K562 (cell line): ENCODE data around the gene MYO3B. TPM values are rescaled to one million over a fixed set of nuclear protein-coding genes. Genes with fewer than 3 reads are reported as not detected.

Source experiments
- ARID1B ChIP-seq: fragments of 450-650 bp; IDR thresholded peaks from 2 replicates; pipeline ENCODE4 v1.6.1; 2016; ENCODE audit warnings: antibody characterized with exemption, mild to moderate bottlenecking, inconsistent platforms
- CAMTA2 ChIP-seq: fragments of 250-450 bp; sonication (Bioruptor Pico); conservative IDR thresholded peaks from 2 replicates; pipeline ENCODE4 v1.5.1; 2022
- CC2D1A ChIP-seq: fragments of 450-650 bp; IDR thresholded peaks from 2 replicates; pipeline ENCODE4 v1.6.1; 2017; ENCODE audit warnings: mild to moderate bottlenecking
- DNMT1 ChIP-seq: fragments of 450-650 bp; IDR thresholded peaks from 2 replicates; pipeline ENCODE4 v1.6.1; 2016; ENCODE audit warnings: antibody characterized with exemption, mild to moderate bottlenecking
- GMEB1 ChIP-seq: fragments of 250-450 bp; sonication (Bioruptor Pico); IDR thresholded peaks from 2 replicates; pipeline ENCODE4 v1.4.0; 2020; ENCODE audit warnings: mild to moderate bottlenecking
- MTA1 ChIP-seq: fragments of 450-650 bp; IDR thresholded peaks from 2 replicates; pipeline ENCODE4 v1.6.1; 2017; ENCODE audit warnings: borderline replicate concordance
- MXI1 ChIP-seq: IDR thresholded peaks from 2 replicates; pipeline ENCODE4 v1.6.1; 2011; ENCODE audit warnings: low read depth, mild to moderate bottlenecking, improper control_type of control experiment, low read length
- NR4A1 ChIP-seq, 2 experiments: fragments of 250-450 bp in 1 of 2; fragments of 450-650 bp in 1 of 2; sonication (Bioruptor Pico) in 1 of 2; IDR thresholded peaks; 2 replicates each; pipeline versions ENCODE4 v1.4.0 to v1.6.1; 2016 to 2020; ENCODE audit warnings: mild to moderate bottlenecking in 2 of 2, missing compliant biosample characterization in 1 of 2, missing genetic modification characterization in 1 of 2, moderate library complexity in 1 of 2
- SRSF1 ChIP-seq: fragments of 200-400 bp; formaldehyde crosslinking; IDR thresholded peaks from 2 replicates; pipeline ENCODE4 v1.6.1; 2017; ENCODE audit warnings: mild to moderate bottlenecking, low read depth, low read length, moderate library complexity
- TEAD2 ChIP-seq: fragments of 450-650 bp; IDR thresholded peaks from 2 replicates; pipeline ENCODE4 v1.6.1; 2016; ENCODE audit warnings: missing genetic modification characterization, control low read depth, missing compliant biosample characterization
- THAP7 ChIP-seq: fragments of 250-450 bp; sonication (Bioruptor Pico); IDR thresholded peaks from 2 replicates; pipeline ENCODE4 v1.5.0; 2021
- YBX1 ChIP-seq: fragments of 450-650 bp; IDR thresholded peaks from 2 replicates; pipeline ENCODE4 v1.7.1; 2016; ENCODE audit warnings: mild to moderate bottlenecking
- ZNF407 ChIP-seq: fragments of 450-650 bp; IDR thresholded peaks from 2 replicates; pipeline ENCODE4 v1.6.1; 2016; ENCODE audit warnings: low read depth
- ZNF586 ChIP-seq: fragments of 450-650 bp; formaldehyde crosslinking; conservative IDR thresholded peaks from 2 replicates; pipeline ENCODE4 v1.4.0; 2020; ENCODE audit warnings: mild to moderate bottlenecking, moderate library complexity
- ZNF589 ChIP-seq: fragments of 200-800 bp; sonication (Bioruptor generic); IDR thresholded peaks from 2 replicates; pipeline ENCODE4 v1.6.1; 2016; ENCODE audit warnings: low read depth, missing genetic modification characterization, missing compliant biosample characterization
- polyA plus RNA-seq, 8 experiments: library from polyadenylated mRNA; depleted of rRNA in 4 of 8; stranded (reverse) in 5 of 8; unstranded in 3 of 8; fragments of >200 nt; fragmentation: Nextera tagmentation in 2 of 8; fragmentation: Illumina TruSeq in 1 of 8; extraction: Ambion mirVana in 2 of 8; extraction: Trizol in 1 of 8; gene quantifications; 2 replicates each; pipeline versions ENCODE4 v1.2.1 to v1.2.3, GENCODE V29; 2011 to 2014; ENCODE audit warnings: inconsistent platforms in 1 of 8, missing spikeins in 1 of 8
- total RNA-seq, 7 experiments: library from RNA; depleted of rRNA in 6 of 7; stranded (reverse); fragments of >200 nt in 6 of 7; fragmentation: Illumina TruSeq in 2 of 7; extraction: Trizol in 2 of 7; gene quantifications; 2 replicates each; pipeline versions ENCODE4 v1.2.1 to v1.2.3, GENCODE V29; 2011 to 2021; ENCODE audit warnings: low replicate concordance in 1 of 7
- TF ChIP-seq, protein P1 (sequence below), 2 experiments: fragments of 200-800 bp in 1 of 2; sonication (Bioruptor generic) in 1 of 2; sonication (generic) in 1 of 2; formaldehyde crosslinking in 1 of 2; IDR thresholded peaks in 1 of 2; conservative IDR thresholded peaks in 1 of 2; 2 replicates each; pipeline versions ENCODE4 v1.5.0 to v1.6.1; 2016 to 2020; ENCODE audit warnings: missing compliant biosample characterization in 1 of 2, missing genetic modification characterization in 1 of 2, missing genetic modification reagents in 1 of 2

Gene MYO3B
- total and polyA plus RNA-seq, 9 of the 15 experiments (the other 6 are each of a cell fraction or from before 2014, with no cell fraction given) = 2.7 to 6.5 (median 3.6) TPM

DNA sequence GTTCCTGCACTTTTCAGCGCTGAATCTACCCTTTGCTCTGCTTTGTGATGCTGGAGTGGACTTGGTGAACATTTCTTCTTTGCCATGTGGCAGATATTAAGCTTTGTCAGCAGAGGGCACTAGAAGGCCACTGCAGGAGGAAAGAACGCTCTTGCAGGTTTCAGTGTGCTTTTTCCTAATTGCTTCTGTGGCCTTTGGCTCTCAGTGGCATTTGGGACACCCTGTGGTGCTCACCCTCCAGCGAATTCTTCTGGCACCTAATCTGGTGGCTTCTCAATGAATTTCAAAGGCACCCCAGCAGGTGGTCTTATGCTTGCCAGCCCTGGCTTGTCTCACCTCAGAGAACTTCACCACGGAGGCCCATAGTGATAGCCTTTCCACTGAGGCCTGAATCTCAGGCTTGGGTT, 146.7 kb downstream of the MYO3B start (continued):
- TF ChIP-seq TEAD2 (tag) (no peak), MTA1 (no peak), GMEB1 (CRISPR knock-in tag) (no peak; the same call in 1 of the 2 replicates), CAMTA2 (no peak), NR4A1 (CRISPR knock-in tag; IDR thresholded peaks at IDR 0.05) (0 out of 2 replicates have a peak, but pooled peaks have one; percentile 24), NR4A1 (tag; IDR thresholded peaks at IDR 0.05) (no peak; the same call in 1 of the 2 replicates), DNMT1 (no peak), ARID1B (no peak), SRSF1 (no peak), THAP7 (CRISPR knock-in tag) (no peak), CC2D1A (peak; percentile 66; the same call in 1 of the 2 replicates), YBX1 (no peak), MXI1 (no peak), ZNF407 (no peak), ZNF586 (CRISPR knock-in tag) (no peak), ZNF589 (CRISPR knock-in tag) (no peak)
- TF ChIP-seq, protein P1, sequence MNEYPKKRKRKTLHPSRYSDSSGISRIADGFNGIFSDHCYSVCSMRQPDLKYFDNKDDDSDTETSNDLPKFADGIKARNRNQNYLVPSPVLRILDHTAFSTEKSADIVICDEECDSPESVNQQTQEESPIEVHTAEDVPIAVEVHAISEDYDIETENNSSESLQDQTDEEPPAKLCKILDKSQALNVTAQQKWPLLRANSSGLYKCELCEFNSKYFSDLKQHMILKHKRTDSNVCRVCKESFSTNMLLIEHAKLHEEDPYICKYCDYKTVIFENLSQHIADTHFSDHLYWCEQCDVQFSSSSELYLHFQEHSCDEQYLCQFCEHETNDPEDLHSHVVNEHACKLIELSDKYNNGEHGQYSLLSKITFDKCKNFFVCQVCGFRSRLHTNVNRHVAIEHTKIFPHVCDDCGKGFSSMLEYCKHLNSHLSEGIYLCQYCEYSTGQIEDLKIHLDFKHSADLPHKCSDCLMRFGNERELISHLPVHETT (CRISPR knock-in tag; conservative IDR thresholded peaks at IDR 0.05 in 1 of 2, IDR thresholded peaks at IDR 0.05 in 1 of 2) = no peak
